ENCODE results near the gene CFAP410. TPM values are rescaled to one million over a fixed set of nuclear protein-coding genes. Genes with fewer than 3 reads are reported as not detected.

CFAP410 gene
- total RNA-seq, 1 donor from 2014 or later, result 23.9 TPM

DNA sequence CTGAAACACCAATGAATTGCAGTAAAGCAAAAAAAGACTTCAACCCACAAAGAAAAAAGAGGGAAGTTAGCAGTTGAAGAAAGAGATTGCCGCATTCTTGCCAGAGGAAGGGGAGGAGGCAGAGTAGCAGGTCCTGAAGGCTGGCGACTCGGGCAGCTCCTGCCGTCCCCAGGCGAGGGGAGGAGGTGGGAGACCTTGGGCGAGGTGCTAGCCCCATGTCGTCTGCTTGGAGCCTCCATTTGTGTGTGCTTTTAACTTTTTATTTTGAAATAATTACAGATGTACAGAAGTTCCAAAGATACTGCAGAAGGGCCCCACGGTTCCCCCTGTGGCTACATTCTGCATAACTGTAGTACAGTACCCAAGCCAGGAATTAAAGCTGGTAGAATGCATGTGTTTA is 21.0 kb upstream of the CFAP410 start:
- no peak overlapping the region for H3K4me3 Mint-ChIP-seq
- H3K9me3 Mint-ChIP-seq, result peaks cover 8% of the 10 kb centered on the region
- TF ChIP-seq CTCF (conservative IDR thresholded peaks at IDR 0.05), result peak; percentile 23
- no peaks in the 10 kb centered on the region for H3K36me3 Mint-ChIP-seq (ENCODE audit: low read depth)
- peaks cover 5% of the 10 kb centered on the region for H3K4me1 Mint-ChIP-seq
- no peak overlapping the region for H3K27ac Mint-ChIP-seq (ENCODE audit: unreplicated experiment)
- DNase-seq (ENCODE audit: low read depth, low spot score), result no peak
- peaks cover 7% of the 10 kb centered on the region for H3K27me3 Mint-ChIP-seq (ENCODE audit: low read depth)

DNA sequence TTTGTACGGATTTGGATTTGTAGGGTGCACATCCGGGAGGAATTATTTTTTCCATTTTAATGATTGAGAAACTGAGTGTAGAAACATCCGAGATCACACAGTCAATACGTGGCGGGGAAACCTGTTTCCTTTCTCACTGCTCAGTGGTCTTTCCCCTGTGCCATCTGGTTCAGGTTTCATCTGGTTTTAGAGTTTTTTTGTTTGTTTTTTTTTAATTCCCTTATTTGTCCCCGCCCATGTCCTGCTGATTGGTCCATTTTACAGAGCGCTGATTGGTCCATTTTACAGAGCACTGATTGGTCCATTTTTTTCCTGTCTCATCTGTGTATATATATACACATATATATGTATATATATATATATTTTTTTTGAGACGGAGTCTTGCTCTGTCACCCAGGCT is 20.2 kb upstream of the CFAP410 start:
- H3K36me3 Mint-ChIP-seq (ENCODE audit: low read depth), result no peaks in the 10 kb centered on the region
- no peak overlapping the region for H3K4me3 Mint-ChIP-seq
- no peak for DNase-seq (ENCODE audit: low read depth, low spot score)
- TF ChIP-seq CTCF (conservative IDR thresholded peaks at IDR 0.05), result no peak
- peaks cover 7% of the 10 kb centered on the region for H3K27me3 Mint-ChIP-seq (ENCODE audit: low read depth)
- H3K4me1 Mint-ChIP-seq, result peaks cover 5% of the 10 kb centered on the region
- peaks cover 8% of the 10 kb centered on the region for H3K9me3 Mint-ChIP-seq
- no peak overlapping the region for H3K27ac Mint-ChIP-seq (ENCODE audit: unreplicated experiment)

GRCh38 chr21:44357064-44357837 is 18.1 kb upstream of the CFAP410 start:
- H3K4me1 Mint-ChIP-seq, result peaks cover 5% of the 10 kb centered on the region
- no peaks in the 10 kb centered on the region for H3K36me3 Mint-ChIP-seq (ENCODE audit: low read depth)
- H3K27me3 Mint-ChIP-seq (ENCODE audit: low read depth), result no peaks in the 10 kb centered on the region
- no peak for DNase-seq (ENCODE audit: low read depth, low spot score)
- no peak for TF ChIP-seq CTCF (conservative IDR thresholded peaks at IDR 0.05)
- H3K27ac Mint-ChIP-seq (ENCODE audit: unreplicated experiment), result no peak overlapping the region
- peaks cover 2% of the 10 kb centered on the region for H3K9me3 Mint-ChIP-seq
- H3K4me3 Mint-ChIP-seq, result no peak overlapping the region

DNA sequence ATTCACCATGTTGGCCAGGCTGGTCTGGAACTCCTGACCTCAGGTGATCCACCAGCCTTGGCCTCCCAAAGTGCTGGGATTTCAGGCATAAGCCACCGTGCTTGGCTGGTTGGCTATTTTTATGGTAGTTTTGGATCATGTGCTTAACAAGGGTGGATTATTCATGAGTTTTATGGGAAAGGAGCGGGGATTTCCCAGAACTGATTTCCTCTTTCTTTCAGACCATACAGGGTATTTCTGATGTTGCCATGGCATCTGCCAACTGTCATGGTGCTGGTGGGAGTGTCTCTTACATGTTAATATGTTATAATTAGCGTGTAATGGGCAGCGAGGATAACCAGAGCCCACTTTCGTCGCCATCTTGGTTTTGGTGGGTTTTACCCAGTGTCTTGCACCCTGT is 17.4 kb upstream of the CFAP410 start:
- Mint-ChIP-seq H3K27me3 (ENCODE audit: low read depth) (no peaks in the 10 kb centered on the region), H3K27ac (ENCODE audit: unreplicated experiment) (no peak overlapping the region), H3K4me1 (peaks cover 5% of the 10 kb centered on the region), H3K4me3 (no peak overlapping the region), H3K36me3 (ENCODE audit: low read depth) (no peaks in the 10 kb centered on the region), H3K9me3 (peaks cover 2% of the 10 kb centered on the region)
- DNase-seq (ENCODE audit: low read depth, low spot score), result no peak
- TF ChIP-seq CTCF (conservative IDR thresholded peaks at IDR 0.05), result no peak

- no peak for TF ChIP-seq CTCF (conservative IDR thresholded peaks at IDR 0.05)
- Mint-ChIP-seq H3K4me1 (peaks cover 5% of the 10 kb centered on the region), H3K4me3 (no peak overlapping the region), H3K27me3 (ENCODE audit: low read depth) (no peaks in the 10 kb centered on the region), H3K36me3 (ENCODE audit: low read depth) (no peaks in the 10 kb centered on the region), H3K9me3 (peaks cover 2% of the 10 kb centered on the region), H3K27ac (ENCODE audit: unreplicated experiment) (no peak overlapping the region)
- no peak for DNase-seq (ENCODE audit: low read depth, low spot score)
These were observed 17.0 kb upstream of the CFAP410 start for GRCh38 chr21:44356160-44356559.

Measured in neural crest cell (in vitro differentiated cells).